Activated CD4-positive, CD25-positive, alpha-beta regulatory T cell treated with anti-CD3 and anti-CD28 coated beads, Interleukin-2, amount 50 U/mL, for 72 hours (primary cell): Measurements from ENCODE around the gene PPM1D.
A peak's percentile ranks its signal among the peaks of the same experiment; 100 is the strongest.

Experiments
- DNase-seq: peaks from one replicate; pipeline ENCODE4 v3.0.0; 2021

PPM1D gene

DNA sequence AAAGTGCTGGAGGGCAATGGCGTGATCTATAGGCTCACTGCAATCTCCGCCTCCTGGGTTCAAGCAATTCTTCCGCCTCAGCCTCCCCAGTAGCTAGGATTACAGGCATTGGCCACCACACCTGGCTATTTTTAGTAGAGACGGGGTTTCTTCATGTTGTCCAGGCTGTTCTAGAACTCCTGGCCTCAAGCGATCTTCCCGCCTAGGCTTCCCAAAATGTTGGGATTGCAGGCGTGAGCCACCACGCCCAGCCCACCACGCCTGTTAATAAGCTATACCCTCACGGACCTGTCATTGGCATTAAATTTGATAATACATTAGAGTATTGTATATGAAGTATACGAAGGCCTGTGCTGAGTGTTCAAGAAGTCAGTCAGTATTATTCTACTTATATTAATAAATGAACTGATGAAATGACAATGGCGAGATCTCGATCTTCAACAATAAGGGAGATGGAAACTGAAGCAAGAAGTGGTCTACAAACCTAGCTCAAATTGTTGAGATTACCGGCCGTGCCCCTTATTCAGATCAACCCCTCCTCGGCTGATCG lies 76.8 kb downstream of the PPM1D start:
- DNase-seq = no peak

GRCh38 chr17:60677308-60678117 lies 77.5 kb downstream of the PPM1D start, which contains the start of gene BCAS3:
Gene BCAS3 (plus strand): TSS chr17:60677851.
- DNase-seq = peak; percentile 92

DNA sequence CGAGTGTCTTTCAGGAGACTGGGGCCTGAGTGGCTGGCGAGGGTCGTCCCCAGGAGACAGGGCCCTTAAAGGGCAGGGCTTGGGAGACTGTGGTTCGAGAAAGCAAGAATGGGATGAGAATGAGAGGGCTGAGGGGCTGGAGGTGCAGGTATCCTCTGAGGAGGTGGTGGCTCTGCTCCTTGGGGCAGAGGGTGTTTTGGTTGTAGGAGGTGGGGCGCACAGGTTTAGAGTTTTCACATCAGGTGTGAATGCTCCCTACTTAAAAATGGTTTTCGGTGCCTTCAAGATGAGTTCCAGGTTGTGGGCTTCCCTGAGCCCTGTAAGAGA lies 78.1 kb downstream of the PPM1D start:
- DNase-seq = no peak

- no peak for DNase-seq
Measured at GRCh38 chr17:60679287-60679686, 79.3 kb downstream of the PPM1D start.

DNA sequence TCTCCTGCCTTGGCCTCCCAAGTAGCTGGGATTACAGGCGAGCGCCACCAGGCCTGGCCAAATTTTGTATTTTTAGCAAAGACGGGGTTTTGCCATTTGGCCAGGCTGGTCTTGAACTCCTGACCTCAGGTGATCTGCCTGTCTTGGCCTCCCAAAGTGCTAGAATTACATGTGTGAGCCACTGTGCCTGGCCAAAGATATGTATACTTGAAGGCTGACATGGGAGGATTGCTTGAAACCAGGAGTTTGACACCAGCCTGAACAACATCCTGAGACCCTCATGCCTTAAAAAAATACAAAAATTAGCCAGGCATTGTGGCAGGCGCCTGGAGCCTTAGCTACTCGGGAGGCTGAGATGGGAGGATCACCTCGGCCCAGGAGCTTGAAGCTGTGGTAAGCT lies 80.8 kb downstream of the PPM1D start:
- no peak for DNase-seq

DNA sequence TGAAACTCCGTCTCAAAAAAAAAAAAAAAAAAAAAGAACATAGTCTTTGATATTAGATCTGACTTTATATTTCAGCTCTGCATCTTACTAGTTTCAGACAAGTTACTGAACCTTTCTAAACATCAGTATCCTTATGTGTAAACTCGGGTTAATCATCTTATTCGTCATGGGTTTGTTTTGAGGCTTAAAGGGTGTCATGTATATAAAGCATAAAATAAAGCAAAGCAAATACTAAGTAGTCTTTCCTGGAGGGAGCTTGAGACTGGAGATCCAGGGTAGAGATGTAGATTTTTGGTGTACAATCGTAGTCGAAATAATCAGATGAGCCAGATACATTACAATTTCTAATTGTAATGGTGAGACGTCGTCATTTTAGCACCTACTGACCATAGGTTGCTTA lies 85.4 kb downstream of the PPM1D start:
- no peak for DNase-seq

- DNase-seq = no peak
Measured at GRCh38 chr17:60695960-60696359, 96.0 kb downstream of the PPM1D start.

DNA sequence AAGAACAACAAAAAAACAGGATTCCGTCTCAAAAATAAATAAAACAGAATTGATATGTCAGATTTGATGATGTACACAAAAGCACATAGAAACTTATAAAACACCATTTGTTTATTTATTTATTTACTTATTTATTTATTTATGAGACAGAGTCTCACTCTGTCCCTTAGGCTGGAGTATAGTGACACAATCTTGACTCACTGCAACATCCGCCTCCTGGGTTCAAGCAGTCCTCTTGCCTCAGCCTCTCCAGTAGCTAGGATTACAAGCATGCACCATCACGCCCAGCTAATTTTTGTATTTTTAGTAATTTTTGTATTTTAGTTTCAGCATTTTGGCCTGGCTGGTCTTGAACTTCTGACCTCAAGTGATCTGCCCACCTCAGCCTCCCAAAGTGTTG lies 99.1 kb downstream of the PPM1D start:
- no peak for DNase-seq

DNA sequence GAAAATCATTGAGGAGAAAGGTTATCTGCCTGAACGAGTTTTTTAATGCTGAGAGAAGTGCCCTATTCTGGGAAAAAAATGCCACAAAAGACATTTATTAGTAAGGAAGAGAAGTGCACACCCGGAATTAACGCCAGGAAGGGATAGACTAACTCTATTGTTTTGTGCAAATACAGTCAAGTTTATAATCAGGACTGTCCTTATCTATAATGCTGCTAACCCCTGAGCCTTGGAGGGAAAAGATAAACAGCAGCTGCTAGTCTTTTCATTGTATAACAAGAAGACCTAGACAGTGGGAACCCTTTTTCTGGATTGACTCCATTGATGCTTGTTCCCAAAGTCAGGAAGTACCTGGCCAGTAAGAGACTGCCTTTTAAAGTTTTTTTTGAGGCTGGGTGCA lies 104.2 kb downstream of the PPM1D start:
- no peak for DNase-seq

GRCh38 chr17:60712675-60713074 lies 112.7 kb downstream of the PPM1D start:
- no peak for DNase-seq

GRCh38 chr17:60713608-60714007 lies 113.6 kb downstream of the PPM1D start:
- no peak for DNase-seq
